CD4-positive, alpha-beta T cell treated with Interleukin-15 for 4 hours (primary cell): Measurements from ENCODE around the gene SERPINA4.

Experiments
- DNase-seq: peaks from one replicate; pipeline ENCODE4 v3.0.0-alpha.2; 2020; ENCODE audit warnings: low spot score

Gene SERPINA4

DNA sequence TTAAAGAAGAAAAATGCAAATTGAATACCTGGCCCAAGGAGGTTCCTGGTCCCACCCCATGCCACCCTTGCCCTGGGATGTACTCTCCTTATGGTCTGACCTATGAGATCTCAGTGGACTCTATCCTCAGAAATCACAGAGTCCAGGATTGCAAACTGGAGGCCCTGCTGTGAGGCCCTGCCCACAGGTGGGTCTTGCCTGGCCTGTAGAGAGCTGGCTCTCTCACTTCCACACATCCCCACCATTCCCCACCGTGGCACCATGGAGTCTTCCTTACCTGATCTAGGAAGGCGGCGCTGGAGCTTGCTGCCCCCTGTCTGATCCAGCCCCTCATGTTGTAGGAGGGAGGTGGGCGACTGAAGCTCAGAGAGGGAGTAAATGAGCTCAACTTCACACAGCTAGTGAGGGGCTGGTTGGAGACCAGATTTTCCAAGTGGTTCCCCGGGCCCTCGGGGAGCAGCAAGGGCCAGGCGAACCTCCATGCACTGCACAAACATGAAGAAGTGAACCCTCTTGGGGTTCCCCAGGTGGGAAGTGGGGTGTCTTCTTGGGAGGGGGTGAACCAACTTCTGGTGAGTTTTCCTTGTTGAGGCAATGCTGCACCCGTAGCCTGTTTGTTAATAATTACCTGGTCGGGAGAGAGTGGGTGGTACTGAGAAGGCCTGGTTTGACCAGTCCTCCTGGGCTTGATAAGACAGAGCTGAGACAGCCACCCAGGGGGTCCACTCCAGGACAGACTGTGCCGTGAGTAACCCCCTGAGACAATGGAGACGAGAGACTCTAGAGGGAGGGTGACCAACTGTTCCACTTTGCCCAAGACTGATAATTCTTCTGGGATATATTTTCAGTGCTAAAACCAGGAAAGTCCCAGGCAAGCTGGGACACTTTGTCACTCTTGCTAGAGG is at the start of gene SERPINA4:
Gene SERPINA4, plus strand, starts transcription at position 692 of the 905 bp plus-strand sequence. CDS start 2,041 bp downstream, outside the sequence.
- no peak for DNase-seq

- DNase-seq, result no peak
These were observed 46.9 kb upstream of the SERPINA4 start for GRCh38 chr14:94514351-94514750.

GRCh38 chr14:94515426-94515825 is 45.8 kb upstream of the SERPINA4 start:
- DNase-seq, result no peak

DNA sequence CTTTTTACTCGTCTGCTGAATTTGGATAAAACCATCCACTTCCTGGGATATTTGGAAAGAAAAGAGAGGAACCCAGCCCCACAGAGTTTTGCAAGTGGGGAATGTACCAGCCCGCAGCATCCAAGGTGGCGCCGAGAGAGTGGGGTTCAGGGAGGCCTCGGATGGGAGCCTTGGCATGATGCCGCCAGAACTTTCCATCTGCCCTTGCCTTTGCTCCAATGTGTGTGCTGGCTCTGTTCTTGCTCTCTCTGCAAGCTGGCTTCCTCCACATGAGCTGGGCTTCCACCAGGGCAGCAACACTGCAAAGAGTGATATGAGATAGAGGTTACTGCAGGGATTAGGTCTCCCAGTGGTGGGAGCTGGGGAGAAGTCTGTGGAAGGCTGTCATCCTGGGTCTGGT is 45.4 kb upstream of the SERPINA4 start:
- DNase-seq, result no peak

- no peak for DNase-seq
These were observed 44.0 kb upstream of the SERPINA4 start for GRCh38 chr14:94517248-94517640.

DNA sequence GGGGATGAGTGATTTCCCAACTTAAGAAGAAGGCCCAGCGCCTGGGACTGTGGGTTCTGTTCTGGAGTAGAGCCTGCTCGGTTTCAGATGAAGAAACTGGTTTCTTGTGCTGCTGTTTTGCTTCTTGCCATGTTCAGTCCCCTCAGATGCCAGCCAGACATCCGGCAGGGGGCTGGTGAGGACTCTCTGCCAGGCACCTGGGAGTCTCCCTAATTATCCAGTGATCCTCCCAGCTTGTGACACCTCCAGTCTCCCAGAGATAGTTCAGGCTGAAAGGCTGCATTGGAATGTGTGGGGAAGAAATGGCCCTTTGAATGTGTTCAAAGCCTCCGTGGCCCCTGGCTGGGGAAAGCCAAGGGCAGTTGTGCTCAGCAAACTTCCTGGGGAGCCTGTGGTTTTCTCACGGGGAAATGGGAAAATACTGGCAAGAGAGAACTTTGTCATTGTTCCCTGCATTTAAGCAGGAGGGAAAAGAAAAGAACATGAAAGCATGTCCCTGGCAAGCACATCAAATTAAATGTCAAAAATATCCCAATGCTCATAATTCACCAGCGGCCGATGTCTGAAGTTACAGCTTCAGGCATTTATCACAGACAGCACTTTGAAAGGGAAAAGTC is 43.5 kb upstream of the SERPINA4 start:
- no peak for DNase-seq

DNA sequence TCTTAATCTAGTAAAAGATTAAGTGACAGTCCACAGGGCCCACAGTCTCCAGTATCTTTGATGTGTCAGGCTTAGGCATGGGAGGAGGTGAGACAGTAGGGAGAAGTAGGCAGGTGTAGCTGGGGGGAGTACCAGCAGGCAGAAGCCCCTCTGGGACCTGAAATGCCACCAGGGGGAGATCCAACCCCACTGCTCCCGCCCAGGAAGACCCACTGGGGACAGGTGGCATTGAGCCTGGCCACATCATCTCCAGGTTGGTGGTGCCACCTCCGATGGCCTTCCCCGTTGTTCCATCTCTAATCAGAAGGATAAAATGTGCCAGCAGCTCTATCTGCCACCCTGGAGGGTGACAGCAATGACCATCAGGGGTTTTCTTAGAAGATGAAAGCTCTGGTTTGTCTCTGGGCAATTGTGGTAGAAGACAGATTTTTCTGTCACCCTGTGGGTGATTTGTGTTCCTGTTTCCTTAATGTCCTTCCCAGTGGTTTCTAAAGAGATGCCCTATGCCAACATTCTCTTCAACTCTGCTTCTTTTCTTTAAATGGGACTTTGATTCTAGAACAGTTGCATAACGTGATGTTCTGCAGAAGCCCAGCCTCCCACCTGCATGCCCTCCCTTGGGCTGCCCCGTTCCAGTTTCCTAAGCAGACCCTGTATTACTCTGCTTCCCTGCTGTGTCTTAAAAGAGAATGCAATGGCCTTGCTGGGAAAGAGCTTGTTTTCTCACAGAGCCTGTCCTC is 39.7 kb upstream of the SERPINA4 start:
- DNase-seq, result no peak

- DNase-seq, result no peak
These were observed 39.0 kb upstream of the SERPINA4 start for GRCh38 chr14:94522115-94522724.

- DNase-seq, result no peak
These were observed 38.0 kb upstream of the SERPINA4 start for GRCh38 chr14:94523265-94523664.

- DNase-seq, result no peak
These were observed 37.1 kb upstream of the SERPINA4 start for GRCh38 chr14:94524093-94524492.

GRCh38 chr14:94531187-94531586 is 30.1 kb upstream of the SERPINA4 start:
- no peak for DNase-seq

DNA sequence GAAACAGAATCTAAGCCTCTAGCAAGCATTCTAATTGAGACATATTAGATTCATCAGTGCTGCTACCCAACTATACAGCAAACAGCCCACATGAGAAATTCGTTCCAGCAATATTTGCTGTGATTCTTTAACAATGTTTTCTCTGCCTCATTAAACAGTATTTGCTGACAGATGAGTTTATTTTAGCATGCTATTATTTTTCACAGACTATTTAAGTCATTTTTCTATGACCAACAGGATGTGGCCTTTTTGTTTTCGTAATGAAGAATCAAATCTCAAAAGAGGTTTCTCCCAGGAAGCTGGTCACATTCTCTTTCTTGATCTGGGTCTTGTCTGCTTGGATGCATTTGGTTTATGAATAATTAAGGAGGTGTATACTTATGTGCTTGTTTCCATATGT is 28.8 kb upstream of the SERPINA4 start:
- no peak for DNase-seq

DNA sequence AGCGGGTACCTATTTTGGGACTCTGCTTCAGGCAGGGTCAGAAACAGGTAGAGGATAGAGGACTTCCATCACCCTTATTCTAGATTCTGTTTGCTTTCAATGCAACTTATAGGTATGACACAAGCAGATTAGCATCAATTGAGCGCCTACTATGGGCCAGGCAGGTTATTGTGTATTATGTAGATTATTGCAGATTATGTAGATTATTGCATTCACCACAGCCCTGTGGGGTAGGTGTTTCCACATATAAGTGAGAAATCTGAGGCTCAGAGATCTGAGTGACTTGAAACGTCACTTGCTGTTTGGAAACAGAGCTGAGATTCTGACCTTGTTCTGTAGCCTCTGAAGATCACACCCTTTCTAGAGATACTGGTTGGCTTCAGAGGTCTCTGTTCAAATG is 25.7 kb upstream of the SERPINA4 start:
- DNase-seq, result no peak

- DNase-seq, result no peak
These were observed 24.4 kb upstream of the SERPINA4 start for GRCh38 chr14:94536836-94537235.

GRCh38 chr14:94538070-94538740 is 23.0 kb upstream of the SERPINA4 start:
- DNase-seq, result no peak

- DNase-seq, result no peak
These were observed 22.1 kb upstream of the SERPINA4 start for GRCh38 chr14:94539181-94539580.

DNA sequence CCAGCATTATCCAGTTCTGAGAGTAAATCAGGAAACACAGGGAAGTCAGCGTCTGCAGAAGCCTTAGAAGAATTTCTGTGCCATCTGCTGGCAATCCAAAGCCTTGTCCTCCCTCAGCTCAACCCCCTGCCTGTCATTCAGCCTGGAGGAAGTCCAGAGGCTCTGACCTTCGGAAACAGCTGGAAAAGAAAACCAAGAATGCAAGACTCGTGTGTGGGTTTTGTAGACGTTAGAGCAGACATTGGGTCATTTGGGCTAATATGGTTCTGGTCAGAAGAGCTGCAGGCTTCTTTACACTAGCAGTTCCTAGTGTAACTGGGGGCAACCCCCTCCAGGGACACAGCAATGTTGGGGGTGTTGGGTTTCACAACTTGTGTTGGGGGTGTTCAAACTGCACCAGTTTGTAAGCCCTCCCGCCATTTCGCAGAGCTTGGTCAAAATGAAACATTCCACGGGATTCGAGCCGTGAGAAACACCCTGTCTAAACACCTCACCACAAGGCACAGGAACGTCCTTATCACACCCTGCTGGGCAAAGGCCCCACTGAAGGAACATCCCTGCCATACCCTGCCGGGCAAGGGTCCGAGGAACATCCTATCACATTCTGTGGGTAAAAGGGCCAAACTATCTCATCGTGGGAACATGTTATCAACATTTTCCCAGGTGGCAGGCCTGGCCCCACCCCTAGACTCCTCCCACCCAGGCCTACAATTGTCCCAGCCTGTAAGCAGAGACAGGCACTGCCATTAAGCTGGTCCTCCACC is 21.0 kb upstream of the SERPINA4 start:
- DNase-seq, result no peak

GRCh38 chr14:94541234-94541975 is 19.8 kb upstream of the SERPINA4 start:
- DNase-seq, result no peak

- DNase-seq, result no peak
These were observed 19.0 kb upstream of the SERPINA4 start for GRCh38 chr14:94542111-94542810.
